Measurements from ENCODE around the gene ZNF3.

DNA sequence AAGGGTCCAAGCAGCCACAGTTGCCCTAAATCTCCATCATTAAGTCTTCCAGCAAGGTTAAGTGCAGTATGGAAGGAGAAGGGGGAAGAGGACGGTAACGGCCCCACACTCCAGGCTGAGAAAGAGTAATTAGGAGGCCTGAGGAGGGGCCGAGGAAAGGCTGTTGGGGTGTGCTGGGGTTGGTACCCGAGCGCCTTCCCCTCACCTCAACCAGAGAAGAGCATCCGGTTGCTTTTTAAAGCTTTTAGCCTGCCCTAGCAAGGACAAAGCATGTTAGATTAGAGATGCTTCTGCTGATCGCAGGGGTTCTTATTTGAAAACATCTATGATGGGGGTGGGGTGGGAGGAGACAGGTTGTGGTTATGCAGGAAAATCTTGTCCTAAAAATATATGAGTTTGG, 40.9 kb downstream of the ZNF3 start:
- no peak for TF ChIP-seq CBX8 (IDR thresholded peaks at IDR 0.05)
- TF ChIP-seq CTCF (IDR thresholded peaks at IDR 0.05): no peak

Data from A549 (cell line).